ENCODE data around the gene SLC16A5.

DNA sequence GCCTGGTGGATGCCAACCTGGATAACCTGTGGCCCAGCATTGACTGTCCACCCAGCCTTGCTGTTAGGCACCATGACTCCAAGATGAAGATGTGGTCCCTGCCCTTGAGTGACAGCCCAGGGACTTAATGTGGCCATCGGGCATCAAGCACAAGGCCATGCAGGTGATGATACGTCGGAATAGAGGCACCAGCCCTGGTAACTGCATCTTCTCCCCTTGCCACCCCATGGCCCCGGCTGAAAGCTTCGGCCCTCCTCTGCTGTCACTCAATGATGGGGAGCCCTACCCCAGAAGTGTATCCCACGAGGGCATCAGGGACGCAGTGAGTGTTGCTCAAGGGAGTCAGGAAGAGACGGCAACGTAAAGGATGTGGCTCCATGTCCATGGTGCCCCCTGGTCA lies 41.8 kb downstream of the SLC16A5 start:
- no peak for TF ChIP-seq CTCF (IDR thresholded peaks at IDR 0.05)
- TF ChIP-seq EZH2 (IDR thresholded peaks at IDR 0.05; ENCODE audit: borderline replicate concordance, insufficient read depth, low read depth, low read length, poor library complexity, severe bottlenecking): no peak
